Lung (tissue), 12 donors: Measurements from ENCODE around the gene LARP4B. TPM values are rescaled to one million over a fixed set of nuclear protein-coding genes. Genes with fewer than 3 reads are reported as not detected.

Experiments
- ATAC-seq: fragments of 200-7000 bp; cut with Tn5 transposase; one replicate; pipeline ENCODE4 v1.9.1; 2020; ENCODE audit warnings: moderate number of reproducible peaks; ENCODE audit not compliant: insufficient read depth, low FRiP score
- DNase-seq, 3 donors: peaks; one replicate each; pipeline ENCODE4 v3.0.0-alpha.2; 2013 to 2017
- H3K27ac ChIP-seq, 2 donors: one replicate each; pipeline ENCODE4 v1.5.1; 2013; ENCODE audit warnings: mild to moderate bottlenecking in 2 of 2, moderate library complexity in 2 of 2, control low read depth in 1 of 2, inconsistent platforms in 1 of 2, low read depth in 1 of 2, low read length in 1 of 2
- H3K27me3 ChIP-seq, 3 donors: one replicate each; pipeline ENCODE4 v1.5.1; 2013; ENCODE audit warnings: low read length in 2 of 3; ENCODE audit not compliant: control insufficient read depth in 3 of 3, insufficient read depth in 3 of 3
- H3K36me3 ChIP-seq, 4 donors: one replicate each; pipeline ENCODE4 v1.5.1; 2013; ENCODE audit warnings: low read length in 4 of 4, mild to moderate bottlenecking in 1 of 4, moderate library complexity in 1 of 4; ENCODE audit not compliant: control insufficient read depth in 4 of 4, insufficient read depth in 4 of 4
- H3K4me1 ChIP-seq, 5 donors: one replicate each; pipeline ENCODE4 v1.5.1; 2013; ENCODE audit warnings: low read length in 5 of 5, mild to moderate bottlenecking in 2 of 5, moderate library complexity in 1 of 5; ENCODE audit not compliant: control insufficient read depth in 5 of 5, insufficient read depth in 5 of 5
- H3K4me3 ChIP-seq: one replicate; pipeline ENCODE4 v1.5.1; 2013; ENCODE audit warnings: mild to moderate bottlenecking, control low read depth, moderate library complexity
- H3K9ac ChIP-seq, 2 donors: one replicate each; pipeline ENCODE4 v1.5.1; 2013; ENCODE audit warnings: low read length in 2 of 2, control low read depth in 1 of 2; ENCODE audit not compliant: insufficient read depth in 1 of 2
- H3K9me3 ChIP-seq, 4 donors: one replicate each; pipeline ENCODE4 v1.5.1; 2013; ENCODE audit warnings: low read length in 3 of 4, mild to moderate bottlenecking in 1 of 4, moderate library complexity in 1 of 4; ENCODE audit not compliant: control insufficient read depth in 4 of 4, insufficient read depth in 3 of 4
- WGBS, 2 donors: extraction: QIAGEN DNeasy Blood & Tissue Kit; methylation state at CpG; one replicate each; pipeline ENCODE4 v1.1.7; 2013; 5-methylcytosine and 5-hydroxymethylcytosine counted together
- polyA plus RNA-seq, 2 donors: library from polyadenylated mRNA; stranded (reverse); fragments of 200-250 nt; gene quantifications; one replicate each; pipeline ENCODE4 v1.2.1, GENCODE V29; 2013
- total RNA-seq, 2 donors: library from RNA; depleted of rRNA in 1 of 2; stranded (reverse); fragments of >200 nt in 1 of 2; gene quantifications; one replicate each; pipeline ENCODE4 v1.2.1, GENCODE V29; 2014 to 2021
- TF ChIP-seq, protein P1 (sequence below): IDR thresholded peaks from 2 replicates; pipeline ENCODE4 v1.5.1; 2012; ENCODE audit warnings: mild to moderate bottlenecking; ENCODE audit errors: control extremely low read depth, extremely low read depth
- donor health status: control.
- donor health status: control.
- donor health status: Bipolar disorder and iron deficiency.
- donor health status: healthy.
- donor health status: DM: yes; HTN: yes; CAD: no.

The LARP4B gene
- total and polyA plus RNA-seq, 4 donors = 24.7 to 133 (median 66.9) TPM

DNA sequence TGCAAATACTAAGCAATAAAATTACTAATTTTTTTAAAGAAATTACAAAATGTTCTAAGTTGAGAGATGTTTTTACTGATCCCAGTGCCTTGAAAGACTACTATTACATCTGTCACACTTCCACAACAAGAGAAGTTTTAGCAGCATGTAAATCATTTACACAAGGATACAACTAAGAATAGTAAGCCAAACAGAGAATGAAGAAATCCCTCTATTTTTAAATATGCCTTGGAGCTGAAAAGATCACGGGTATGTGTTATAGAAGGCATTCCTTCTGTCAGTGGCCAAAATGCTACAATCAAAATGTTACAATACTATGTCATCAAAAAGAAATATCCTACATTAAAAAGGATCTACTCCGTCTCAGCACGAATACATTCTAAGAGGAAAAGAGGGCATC, 52.6 kb downstream of the LARP4B start:
- ATAC-seq (no peak), DNase-seq (peak in 2 of 3 donors; percentile 33 to 74)
- Histone ChIP-seq H3K27me3 (no peaks in the 10 kb centered on the region), H3K9me3 (no peaks in the 10 kb centered on the region), H3K4me1 (peaks cover 0 to 17% (median 7%) of the 10 kb centered on the region in 5 donors), H3K9ac (no peak overlapping the region), H3K36me3 (peaks cover 4 to 27% (median 22%) of the 10 kb centered on the region in 4 donors), H3K4me3 (no peak overlapping the region), H3K27ac (no peak overlapping the region)
- 68 to 77% methylated on average over 3 of the region's 3 CpGs for WGBS, 2 donors
- TF ChIP-seq, protein P1, sequence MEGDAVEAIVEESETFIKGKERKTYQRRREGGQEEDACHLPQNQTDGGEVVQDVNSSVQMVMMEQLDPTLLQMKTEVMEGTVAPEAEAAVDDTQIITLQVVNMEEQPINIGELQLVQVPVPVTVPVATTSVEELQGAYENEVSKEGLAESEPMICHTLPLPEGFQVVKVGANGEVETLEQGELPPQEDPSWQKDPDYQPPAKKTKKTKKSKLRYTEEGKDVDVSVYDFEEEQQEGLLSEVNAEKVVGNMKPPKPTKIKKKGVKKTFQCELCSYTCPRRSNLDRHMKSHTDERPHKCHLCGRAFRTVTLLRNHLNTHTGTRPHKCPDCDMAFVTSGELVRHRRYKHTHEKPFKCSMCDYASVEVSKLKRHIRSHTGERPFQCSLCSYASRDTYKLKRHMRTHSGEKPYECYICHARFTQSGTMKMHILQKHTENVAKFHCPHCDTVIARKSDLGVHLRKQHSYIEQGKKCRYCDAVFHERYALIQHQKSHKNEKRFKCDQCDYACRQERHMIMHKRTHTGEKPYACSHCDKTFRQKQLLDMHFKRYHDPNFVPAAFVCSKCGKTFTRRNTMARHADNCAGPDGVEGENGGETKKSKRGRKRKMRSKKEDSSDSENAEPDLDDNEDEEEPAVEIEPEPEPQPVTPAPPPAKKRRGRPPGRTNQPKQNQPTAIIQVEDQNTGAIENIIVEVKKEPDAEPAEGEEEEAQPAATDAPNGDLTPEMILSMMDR = no peak

DNA sequence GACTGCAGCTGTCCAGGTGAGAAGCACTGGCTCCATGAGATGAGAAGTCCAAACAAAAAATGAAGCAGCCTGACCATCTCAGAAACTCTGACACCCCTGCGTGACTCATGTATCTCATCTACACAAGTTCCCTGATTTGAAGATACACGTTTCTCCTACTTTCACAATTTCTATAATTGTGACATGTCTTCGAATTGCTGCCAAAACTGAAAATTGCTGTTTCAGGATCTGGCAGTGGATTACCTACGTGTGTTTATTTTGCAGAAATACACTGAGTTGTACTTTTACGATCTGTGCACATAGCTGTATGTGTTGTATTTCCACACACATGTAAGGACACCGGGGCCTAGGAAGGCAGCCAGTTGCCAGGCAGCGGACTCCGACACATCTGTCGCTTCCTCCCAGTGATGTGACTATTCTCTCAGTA, 53.2 kb downstream of the LARP4B start:
- peak; percentile 43 to 81 (median 62) for DNase-seq
- Histone ChIP-seq H3K4me1 (peaks cover 0 to 17% (median 7%) of the 10 kb centered on the region in 5 donors), H3K9me3 (no peaks in the 10 kb centered on the region), H3K4me3 (no peak overlapping the region), H3K27me3 (no peaks in the 10 kb centered on the region), H3K27ac (peak overlapping the region in 1 of 2 donors; percentile 69), H3K9ac (no peak overlapping the region), H3K36me3 (peaks cover 4 to 27% (median 21%) of the 10 kb centered on the region in 4 donors)
- WGBS, 2 donors = 58 to 71% methylated on average over 9 of the region's 9 CpGs
- TF ChIP-seq, protein P1 = no peak
- ATAC-seq = peak; percentile 43

DNA sequence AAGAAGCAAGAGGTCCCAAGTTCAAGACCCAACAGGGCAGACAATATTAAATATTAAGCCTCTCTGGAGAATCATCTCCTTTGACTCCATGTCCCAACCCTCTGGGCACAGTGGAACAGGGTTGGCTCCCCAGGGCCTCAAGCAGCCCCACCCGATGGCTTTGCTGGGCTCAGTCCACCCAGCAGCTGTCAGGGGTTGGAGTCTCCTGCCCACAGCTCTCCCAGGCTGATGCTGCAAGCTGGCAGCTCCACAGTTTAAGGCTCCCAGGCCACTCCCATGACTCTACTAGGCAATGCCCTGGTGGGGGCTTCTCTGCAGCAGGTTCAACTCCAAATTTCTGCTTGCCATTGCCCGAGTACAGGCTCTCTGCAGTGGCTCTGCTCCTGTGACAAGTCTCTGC, 55.1 kb downstream of the LARP4B start:
- no peak for ATAC-seq
- TF ChIP-seq, protein P1 = no peak
- Histone ChIP-seq H3K27ac (peak overlapping the region in 1 of 2 donors; percentile 15), H3K9ac (no peak overlapping the region), H3K9me3 (no peaks in the 10 kb centered on the region), H3K4me3 (no peak overlapping the region), H3K36me3 (peaks cover 3 to 33% (median 19%) of the 10 kb centered on the region in 4 donors), H3K4me1 (peaks cover 0 to 17% (median 7%) of the 10 kb centered on the region in 5 donors), H3K27me3 (no peaks in the 10 kb centered on the region)
- no peak for DNase-seq
- 91 to 97% methylated on average over 2 of the region's 2 CpGs for WGBS, 2 donors

DNA sequence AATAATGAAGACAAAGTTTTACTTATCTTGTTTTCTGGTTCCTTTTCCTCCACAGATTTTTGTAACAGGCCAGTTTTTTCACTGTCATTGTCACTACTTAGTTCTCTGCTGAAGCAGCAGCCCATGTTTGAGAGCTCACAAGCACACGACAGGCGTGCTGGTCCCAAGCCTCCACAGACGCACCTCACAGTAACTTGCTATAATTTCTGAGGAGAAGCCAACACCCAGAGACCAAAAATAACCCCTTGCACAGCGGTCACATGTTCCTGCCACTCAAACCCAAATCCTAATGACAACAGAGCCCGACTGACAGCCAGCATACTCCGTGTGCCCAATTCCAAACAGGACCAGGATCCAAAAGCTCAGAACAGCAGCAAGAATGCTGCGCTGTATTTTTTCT, 58.5 kb downstream of the LARP4B start:
- Histone ChIP-seq H3K4me3 (no peak overlapping the region), H3K4me1 (peaks cover 0 to 17% (median 4%) of the 10 kb centered on the region in 5 donors), H3K27me3 (no peaks in the 10 kb centered on the region), H3K27ac (peak overlapping the region in 1 of 2 donors; percentile 76), H3K9ac (no peak overlapping the region), H3K9me3 (no peaks in the 10 kb centered on the region), H3K36me3 (peaks cover 2 to 33% (median 14%) of the 10 kb centered on the region in 4 donors)
- ATAC-seq (no peak), DNase-seq (no peak)
- WGBS, 2 donors = 87 to 93% methylated on average over 7 of the region's 7 CpGs
- TF ChIP-seq, protein P1 = no peak
